Upper lobe of left lung (tissue), 6 donors: ENCODE data around the gene ASTN2. TPM values are rescaled to one million over a fixed set of nuclear protein-coding genes. Genes with fewer than 3 reads are reported as not detected.

ENCODE experiments used
- ATAC-seq, 2 donors: fragments of 200-7000 bp; cut with Tn5 transposase; one replicate each; pipeline ENCODE4 v1.9.1; 2022; ENCODE audit warnings: mild to moderate bottlenecking in 2 of 2, moderate library complexity in 2 of 2; ENCODE audit not compliant: low FRiP score in 2 of 2
- DNase-seq, 2 donors: peaks; one replicate each; pipeline ENCODE4 v3.0.0-alpha.2; 2019 to 2020
- H3K27ac ChIP-seq, 4 donors: fragments of 200-600 bp; sonication (generic); one replicate each; pipeline ENCODE4 v1.5.1; 2016 to 2019
- H3K27me3 ChIP-seq, 4 donors: fragments of 200-600 bp; sonication (generic); one replicate each; pipeline ENCODE4 v1.5.1; 2017 to 2019
- H3K36me3 ChIP-seq, 4 donors: fragments of 200-600 bp; sonication (generic); one replicate each; pipeline ENCODE4 v1.5.1; 2016 to 2019
- H3K4me1 ChIP-seq, 4 donors: fragments of 200-600 bp; sonication (generic); one replicate each; pipeline ENCODE4 v1.5.1; 2018 to 2019
- H3K4me3 ChIP-seq, 4 donors: fragments of 200-600 bp; sonication (generic); one replicate each; pipeline ENCODE4 v1.5.1; 2017 to 2019; ENCODE audit warnings: mild to moderate bottlenecking in 2 of 4, moderate library complexity in 1 of 4
- H3K9me3 ChIP-seq, 4 donors: fragments of 200-600 bp; sonication (generic); one replicate each; pipeline ENCODE4 v1.5.1; 2018 to 2019
- CTCF ChIP-seq, 6 experiments: fragments of 450-650 bp in 4 of 6; fragments of 200-600 bp in 2 of 6; sonication (generic) in 2 of 6; IDR thresholded peaks; one replicate each; pipeline ENCODE4 v1.5.1; 2016 to 2019; ENCODE audit warnings: antibody characterized with exemption in 6 of 6
- EP300 ChIP-seq, 4 donors: sonication (generic); formaldehyde crosslinking; IDR thresholded peaks; one replicate each; pipeline ENCODE4 v1.5.1; 2017; ENCODE audit warnings: antibody characterized with exemption in 4 of 4, control low read depth in 2 of 4
- POLR2A ChIP-seq, 4 donors: fragments of 450-650 bp; IDR thresholded peaks; one replicate each; pipeline ENCODE4 v1.5.1; 2016 to 2017; ENCODE audit warnings: antibody characterized with exemption in 4 of 4, mild to moderate bottlenecking in 2 of 4
- POLR2AphosphoS5 ChIP-seq, 2 donors: sonication (generic); formaldehyde crosslinking; IDR thresholded peaks; one replicate each; pipeline ENCODE4 v1.5.1; 2017; ENCODE audit warnings: antibody characterized with exemption in 2 of 2
- WGBS, 2 donors: methylation state at CpG; one replicate each; pipeline ENCODE4 v1.1.5; 2017 to 2018; 5-methylcytosine and 5-hydroxymethylcytosine counted together
- total RNA-seq, 6 donors: library from RNA; depleted of rRNA in 4 of 6; stranded (reverse); fragments of >200 nt in 4 of 6; gene quantifications; one replicate each; pipeline versions ENCODE4 v1.1.0 to v1.2.1, GENCODE V29; 2016 to 2021
- donor health status: DM: no; HTN: no; CAD: no; lungs with moderate emphysema.
- donor health status: DM: no; HTN: yes; CAD: no; lungs with severe emphysema.

Gene ASTN2
- total RNA-seq, 6 donors from 2014 or later = 2.0 to 7.5 (median 3.4) TPM

DNA sequence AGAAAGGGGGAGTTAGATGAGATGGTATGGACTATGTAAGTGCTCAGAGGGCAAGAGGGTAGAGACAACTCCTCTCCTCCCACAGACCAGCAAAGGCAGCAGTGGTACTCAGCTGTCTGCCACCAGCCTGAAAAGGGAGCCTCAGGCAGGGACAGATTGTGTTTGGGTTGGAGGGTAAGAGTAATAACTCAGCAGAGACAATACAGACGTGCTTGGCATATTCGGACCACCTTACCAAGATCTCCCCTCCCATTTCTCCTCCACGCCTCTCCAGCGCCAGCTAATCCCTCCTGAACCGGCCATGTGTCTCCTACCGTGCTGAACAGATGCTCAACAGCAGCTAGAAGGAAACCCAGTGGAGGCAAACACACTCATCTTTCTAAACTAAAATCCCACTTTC, 180.8 kb downstream of the ASTN2 start:
- WGBS, 2 donors = 70 to 73% methylated on average over 6 of the region's 6 CpGs

DNA sequence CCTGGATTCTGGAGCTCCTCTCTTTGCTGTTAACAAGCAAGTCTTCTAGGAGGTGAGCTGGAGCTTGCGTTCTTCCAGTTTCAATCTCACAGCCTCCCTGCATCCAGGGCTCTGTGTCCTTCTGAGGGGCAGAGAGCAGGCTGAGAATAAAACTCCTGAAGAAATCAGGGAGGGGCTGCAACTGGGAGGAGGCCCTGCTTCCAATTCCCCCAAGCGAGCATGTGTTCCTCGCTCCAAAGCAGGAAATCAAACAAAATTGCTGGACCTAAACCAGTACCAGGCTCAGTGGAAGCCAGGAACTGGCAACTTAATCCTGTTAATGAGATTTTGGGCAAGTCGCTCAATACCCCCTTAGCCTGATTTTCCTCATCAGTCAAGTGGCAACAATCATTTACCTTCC, 181.8 kb downstream of the ASTN2 start:
- no peak overlapping the region for H3K4me3 ChIP-seq
- no peaks in the 10 kb centered on the region for H3K36me3 ChIP-seq
- whole genome bisulfite sequencing, 2 donors = 72 to 75% methylated on average over 4 of the region's 4 CpGs
- H3K4me1 ChIP-seq = no peaks in the 10 kb centered on the region
- TF ChIP-seq EP300 (IDR thresholded peaks at IDR 0.05) (no peak), CTCF (IDR thresholded peaks at IDR 0.05) (no peak), POLR2AphosphoS5 (IDR thresholded peaks at IDR 0.05) (no peak), POLR2A (IDR thresholded peaks at IDR 0.05) (no peak)
- H3K9me3 ChIP-seq = no peaks in the 10 kb centered on the region
- ATAC-seq (no peak), DNase-seq (no peak)
- no peaks in the 10 kb centered on the region for H3K27me3 ChIP-seq
- H3K27ac ChIP-seq = no peak overlapping the region

More for the DNA sequence above, 180.8 kb downstream of the ASTN2 start:
- H3K4me3 ChIP-seq = no peak overlapping the region
- H3K9me3 ChIP-seq = no peaks in the 10 kb centered on the region
- DNase-seq (no peak), ATAC-seq (no peak)
- H3K36me3 ChIP-seq = no peaks in the 10 kb centered on the region
- H3K4me1 ChIP-seq = no peaks in the 10 kb centered on the region
- TF ChIP-seq CTCF (IDR thresholded peaks at IDR 0.05) (no peak), POLR2AphosphoS5 (IDR thresholded peaks at IDR 0.05) (no peak), EP300 (IDR thresholded peaks at IDR 0.05) (no peak), POLR2A (IDR thresholded peaks at IDR 0.05) (no peak)
- H3K27ac ChIP-seq = no peak overlapping the region
- no peaks in the 10 kb centered on the region for H3K27me3 ChIP-seq

- no peak for DNase-seq
- Histone ChIP-seq H3K27me3 (no peaks in the 10 kb centered on the region), H3K27ac (no peak overlapping the region), H3K4me1 (no peaks in the 10 kb centered on the region), H3K9me3 (no peaks in the 10 kb centered on the region), H3K4me3 (no peak overlapping the region), H3K36me3 (no peaks in the 10 kb centered on the region)
- no peak for TF ChIP-seq EP300 (IDR thresholded peaks at IDR 0.05)
- 70 to 89% methylated on average over 1 of the region's 1 CpG for WGBS, 2 donors
- no peak for ATAC-seq
These were observed 182.6 kb downstream of the ASTN2 start for GRCh38 chr9:117232281-117232680.

- no peak overlapping the region for H3K4me3 ChIP-seq
- no peak for ATAC-seq
- H3K27me3 ChIP-seq = no peaks in the 10 kb centered on the region
- no peaks in the 10 kb centered on the region for H3K9me3 ChIP-seq
- H3K36me3 ChIP-seq = no peaks in the 10 kb centered on the region
- no peak for DNase-seq
- 0 to 44% methylated on average over 1 of the region's 1 CpG for WGBS, 2 donors
- H3K27ac ChIP-seq = no peak overlapping the region
- no peaks in the 10 kb centered on the region for H3K4me1 ChIP-seq
- TF ChIP-seq POLR2A (IDR thresholded peaks at IDR 0.05) (no peak), CTCF (IDR thresholded peaks at IDR 0.05) (no peak), EP300 (IDR thresholded peaks at IDR 0.05) (no peak)
These were observed 183.8 kb downstream of the ASTN2 start for GRCh38 chr9:117231012-117231411.

DNA sequence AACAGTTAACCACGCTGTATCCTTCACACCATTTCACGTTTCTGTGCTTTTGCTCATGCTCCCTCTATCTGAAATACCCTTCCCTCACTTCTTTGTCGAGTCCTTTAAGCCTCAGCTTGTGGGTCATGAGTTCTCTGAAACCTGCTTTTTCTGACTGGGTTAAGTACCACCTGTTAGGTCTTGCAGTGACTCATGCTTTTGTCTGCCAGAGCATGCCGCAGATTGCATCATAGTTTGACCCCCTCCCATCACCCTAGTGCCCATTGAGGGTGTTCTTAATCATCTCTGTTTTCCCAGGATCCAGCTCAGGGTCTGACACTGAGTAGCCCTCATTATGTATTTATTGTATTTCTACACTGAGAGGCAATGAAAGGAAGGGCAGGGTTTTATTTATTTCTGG, 190.2 kb downstream of the ASTN2 start:
- Histone ChIP-seq H3K9me3 (no peaks in the 10 kb centered on the region), H3K36me3 (no peaks in the 10 kb centered on the region), H3K4me1 (no peaks in the 10 kb centered on the region), H3K27me3 (no peaks in the 10 kb centered on the region), H3K27ac (no peak overlapping the region), H3K4me3 (no peak overlapping the region)
- ATAC-seq = no peak
- 62 to 70% methylated on average over 4 of the region's 4 CpGs for WGBS, 2 donors
- no peak for TF ChIP-seq EP300 (IDR thresholded peaks at IDR 0.05)
- no peak for TF ChIP-seq POLR2AphosphoS5 (IDR thresholded peaks at IDR 0.05)
- no peak for TF ChIP-seq POLR2A (IDR thresholded peaks at IDR 0.05)
- TF ChIP-seq CTCF (IDR thresholded peaks at IDR 0.05) = no peak
- DNase-seq = no peak
